ENCODE measurements around the gene OTUD4.

DNA sequence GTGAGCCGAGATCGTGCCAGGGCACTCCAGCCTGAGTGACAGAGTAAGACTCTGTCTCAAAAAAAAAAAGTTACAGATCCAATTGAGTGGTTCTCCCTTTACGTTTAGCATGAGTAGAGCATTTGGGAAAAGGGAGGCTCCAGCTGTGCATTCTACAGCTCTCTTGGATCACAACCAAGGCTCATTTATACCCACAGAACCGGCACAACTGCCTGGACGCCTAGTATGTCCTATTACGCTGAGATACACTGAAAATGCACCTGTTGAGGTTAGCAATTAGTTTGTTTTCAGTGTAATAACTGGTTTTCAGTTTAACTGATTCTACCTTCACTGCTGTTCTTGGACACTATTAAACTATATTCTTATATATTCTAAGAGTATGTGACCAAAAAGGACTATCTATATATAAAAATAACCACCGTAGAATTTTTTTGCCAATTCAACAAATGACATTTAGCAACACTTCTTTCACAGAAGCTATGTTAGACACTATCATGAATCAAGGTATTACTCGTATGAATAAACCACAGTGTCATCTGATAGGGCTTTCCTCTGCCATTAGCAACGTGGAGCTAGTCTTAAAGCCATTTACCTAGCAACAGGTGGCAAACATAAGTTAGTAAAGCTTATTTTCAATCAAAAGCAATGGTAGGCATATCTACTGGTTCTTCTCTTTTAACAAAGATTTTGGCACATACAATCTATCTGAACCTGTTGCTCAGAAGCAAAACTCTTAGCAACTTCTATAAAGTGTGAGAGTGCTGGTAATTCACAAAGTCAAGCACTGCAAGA lies 3.6 kb downstream of the OTUD4 start:
- TF ChIP-seq, protein P1, sequence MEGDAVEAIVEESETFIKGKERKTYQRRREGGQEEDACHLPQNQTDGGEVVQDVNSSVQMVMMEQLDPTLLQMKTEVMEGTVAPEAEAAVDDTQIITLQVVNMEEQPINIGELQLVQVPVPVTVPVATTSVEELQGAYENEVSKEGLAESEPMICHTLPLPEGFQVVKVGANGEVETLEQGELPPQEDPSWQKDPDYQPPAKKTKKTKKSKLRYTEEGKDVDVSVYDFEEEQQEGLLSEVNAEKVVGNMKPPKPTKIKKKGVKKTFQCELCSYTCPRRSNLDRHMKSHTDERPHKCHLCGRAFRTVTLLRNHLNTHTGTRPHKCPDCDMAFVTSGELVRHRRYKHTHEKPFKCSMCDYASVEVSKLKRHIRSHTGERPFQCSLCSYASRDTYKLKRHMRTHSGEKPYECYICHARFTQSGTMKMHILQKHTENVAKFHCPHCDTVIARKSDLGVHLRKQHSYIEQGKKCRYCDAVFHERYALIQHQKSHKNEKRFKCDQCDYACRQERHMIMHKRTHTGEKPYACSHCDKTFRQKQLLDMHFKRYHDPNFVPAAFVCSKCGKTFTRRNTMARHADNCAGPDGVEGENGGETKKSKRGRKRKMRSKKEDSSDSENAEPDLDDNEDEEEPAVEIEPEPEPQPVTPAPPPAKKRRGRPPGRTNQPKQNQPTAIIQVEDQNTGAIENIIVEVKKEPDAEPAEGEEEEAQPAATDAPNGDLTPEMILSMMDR (IDR thresholded peaks at IDR 0.05; ENCODE audit: insufficient read depth, low read depth, low read length): no peak
- TF ChIP-seq EZH2 (IDR thresholded peaks at IDR 0.05; ENCODE audit: insufficient read depth, low read length): no peak
